Testis (tissue), 2 donors: ENCODE measurements around the gene PLAC8L1.

Experiments
- CTCF ChIP-seq, 3 experiments: fragments of 450-650 bp in 2 of 3; fragments of 200-600 bp in 1 of 3; sonication (generic) in 1 of 3; IDR thresholded peaks; one replicate each; pipeline ENCODE4 v1.5.1; 2016 to 2019; ENCODE audit warnings: antibody characterized with exemption in 3 of 3, mild to moderate bottlenecking in 2 of 3, moderate library complexity in 1 of 3
- POLR2A ChIP-seq: fragments of 450-650 bp; IDR thresholded peaks from one replicate; pipeline ENCODE4 v1.6.1; 2017; ENCODE audit warnings: antibody characterized with exemption, mild to moderate bottlenecking, moderate library complexity

GRCh38 chr5:146103594-146103993, 1.8 kb downstream of the PLAC8L1 start:
- TF ChIP-seq POLR2A (no peak), CTCF (IDR thresholded peaks at IDR 0.05) (no peak)
